Measurements from ENCODE around the gene NUP210.
A peak's percentile ranks its signal among the peaks of the same experiment; 100 is the strongest.
"Not testable (repeated sequence)": the region's sequence is repeated elsewhere in the genome, so short reads cannot be mapped to it uniquely, and the experiment has no call there.

Gene NUP210

GRCh38 chr3:13429631-13430291 is 9.6 kb upstream of the NUP210 start:
- DNase-seq (ENCODE audit: low read depth): no peak

GRCh38 chr3:13428678-13429077 is 8.6 kb upstream of the NUP210 start:
- not testable (repeated sequence) for DNase-seq (ENCODE audit: low read depth)

- DNase-seq (ENCODE audit: low read depth): no peak
Observed at GRCh38 chr3:13427662-13428603, 7.8 kb upstream of the NUP210 start.

- no peak for DNase-seq (ENCODE audit: low read depth)
Observed at GRCh38 chr3:13426591-13426990, 6.5 kb upstream of the NUP210 start.

GRCh38 chr3:13425689-13426088 is 5.6 kb upstream of the NUP210 start:
- no peak for DNase-seq (ENCODE audit: low read depth)

GRCh38 chr3:13424865-13425617 is 4.9 kb upstream of the NUP210 start:
- DNase-seq (ENCODE audit: low read depth): no peak

- DNase-seq (ENCODE audit: low read depth): no peak
Observed at GRCh38 chr3:13424141-13424844, 4.2 kb upstream of the NUP210 start.

GRCh38 chr3:13420831-13421765 is 976 bp upstream of the NUP210 start:
- DNase-seq (ENCODE audit: low read depth): peak; percentile 59

- peak; percentile 54 for DNase-seq (ENCODE audit: low read depth)
Observed at GRCh38 chr3:13419505-13420044, 547 bp downstream of the NUP210 start.

- DNase-seq (ENCODE audit: low read depth): no peak
Observed at GRCh38 chr3:13417166-13417947, 2.8 kb downstream of the NUP210 start.

GRCh38 chr3:13415997-13416793 is 3.9 kb downstream of the NUP210 start:
- no peak for DNase-seq (ENCODE audit: low read depth)

GRCh38 chr3:13415236-13415986 is 4.7 kb downstream of the NUP210 start:
- DNase-seq (ENCODE audit: low read depth): no peak

GRCh38 chr3:13414040-13414729 is 5.9 kb downstream of the NUP210 start:
- peak; percentile 47 for DNase-seq (ENCODE audit: low read depth)

- DNase-seq (ENCODE audit: low read depth): no peak
Observed at GRCh38 chr3:13411186-13411860, 8.8 kb downstream of the NUP210 start.

GRCh38 chr3:13408890-13409289 is 11.2 kb downstream of the NUP210 start:
- DNase-seq (ENCODE audit: low read depth): no peak

- DNase-seq (ENCODE audit: low read depth): no peak
Observed at GRCh38 chr3:13407926-13408325, 12.2 kb downstream of the NUP210 start.

- DNase-seq (ENCODE audit: low read depth): no peak
Observed at GRCh38 chr3:13407475-13407874, 12.6 kb downstream of the NUP210 start.

All from activated T-cell treated with anti-CD3 and anti-CD28 coated beads for 1 hour (primary cell).